Fibroblast of the conjunctiva (primary cell): ENCODE measurements around the gene HOXD12.

Source experiments
- DNase-seq: peaks from one replicate; pipeline ENCODE4 v3.0.0-alpha.2; 2010; ENCODE audit warnings: low read depth

HOXD12 gene

DNA sequence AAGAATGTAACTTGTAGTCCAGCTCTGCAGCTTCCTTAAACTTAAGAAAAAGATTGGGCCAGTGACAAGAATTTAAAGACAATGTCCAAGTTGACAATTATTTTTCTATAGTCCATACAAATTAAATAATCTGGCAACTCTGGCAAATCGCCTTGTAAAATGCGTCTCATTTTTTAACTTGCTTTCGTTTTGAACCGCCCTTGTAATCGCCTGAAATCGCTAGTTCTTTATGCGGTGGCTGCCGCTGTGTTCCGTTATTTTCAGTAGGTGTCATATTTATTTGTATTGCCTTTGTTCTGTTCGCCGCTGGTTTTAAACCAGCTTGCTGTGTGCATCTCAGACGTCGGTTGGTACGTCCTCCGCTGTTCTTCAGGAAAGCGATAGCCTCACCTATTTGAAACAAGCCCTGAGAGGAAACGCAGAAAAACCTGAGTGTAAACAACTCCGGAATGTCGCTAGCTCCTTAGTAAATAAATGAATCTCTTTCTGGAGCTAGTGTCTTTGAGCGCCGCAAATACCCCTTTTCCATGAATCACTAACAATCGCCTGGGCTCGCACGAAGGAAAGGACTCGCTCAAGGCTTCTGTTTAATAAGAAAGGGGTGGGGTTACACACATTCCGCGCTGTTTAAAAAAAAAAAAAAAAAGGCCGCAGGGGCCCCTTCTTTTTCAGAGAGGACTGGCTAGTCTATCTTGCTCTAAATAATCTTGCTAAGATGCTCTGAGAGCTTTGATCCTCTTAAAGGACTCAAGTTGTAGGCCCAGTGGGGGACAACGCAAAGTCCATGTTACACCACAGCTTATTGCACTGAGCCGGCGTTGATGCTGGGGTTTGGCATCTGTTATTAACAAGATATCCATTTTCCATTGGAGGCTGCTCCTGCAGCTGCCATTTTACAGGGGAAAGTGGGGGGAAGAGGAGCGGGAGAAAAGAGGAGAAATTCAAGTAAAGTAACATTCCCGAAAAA is 32.9 kb downstream of the HOXD12 start:
- DNase-seq: no peak

DNA sequence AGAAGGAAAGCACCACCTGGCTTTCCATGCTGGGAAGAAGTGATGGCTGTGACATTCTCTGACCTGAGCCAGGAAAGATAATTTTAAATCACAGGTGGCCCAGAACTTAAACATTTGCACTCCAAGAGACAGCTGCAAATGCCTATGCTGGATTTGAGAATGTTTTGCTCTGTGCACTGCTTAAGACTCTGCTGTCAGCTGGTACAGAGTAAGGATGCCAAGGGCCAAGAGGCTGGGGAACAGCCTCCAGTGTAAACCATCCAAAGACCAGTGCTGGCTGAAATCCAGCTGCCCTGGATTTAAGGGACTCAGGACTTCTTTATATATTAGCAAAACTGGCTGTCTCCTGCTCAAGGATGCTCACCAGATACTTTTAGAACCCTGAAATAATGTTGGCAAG is 33.8 kb downstream of the HOXD12 start:
- no peak for DNase-seq

DNA sequence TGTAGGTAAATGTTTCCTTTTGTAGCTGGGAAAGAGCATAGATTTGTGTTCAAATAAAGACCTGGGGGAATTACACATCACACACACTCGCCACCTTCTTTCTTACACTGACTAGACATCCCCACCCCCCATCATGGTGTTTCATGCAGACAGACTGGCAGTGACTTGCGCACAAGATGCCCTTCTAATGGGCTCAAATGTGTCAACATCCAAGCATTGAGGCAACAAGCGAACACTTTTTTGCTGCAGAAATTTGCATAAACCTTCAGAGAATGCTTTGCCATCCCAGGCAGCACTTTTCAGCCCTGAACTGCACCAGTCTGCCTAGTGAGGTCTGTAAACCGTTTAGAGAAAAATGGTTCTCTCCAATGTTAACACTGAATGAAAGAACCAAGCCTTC is 34.4 kb downstream of the HOXD12 start:
- no peak for DNase-seq

DNA sequence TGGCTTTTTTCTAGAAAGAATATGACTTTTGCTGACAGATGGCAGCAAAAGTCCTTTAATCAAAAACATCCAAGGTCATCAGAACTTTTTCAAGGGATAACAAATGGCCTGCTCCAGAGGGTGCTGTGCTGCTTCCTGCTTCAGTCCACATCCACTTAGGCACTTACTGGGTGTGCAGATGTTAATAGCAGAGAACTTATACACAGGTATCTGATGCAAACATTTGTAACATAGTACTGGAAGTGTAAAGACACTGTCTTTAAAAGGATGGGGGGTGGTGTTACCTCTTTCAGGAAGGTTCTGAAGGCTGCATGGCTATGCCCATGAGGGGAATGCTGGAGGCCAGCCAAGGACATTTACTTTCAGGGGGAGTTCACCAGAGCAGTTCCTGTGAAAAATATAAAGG is 35.4 kb downstream of the HOXD12 start:
- DNase-seq: no peak

DNA sequence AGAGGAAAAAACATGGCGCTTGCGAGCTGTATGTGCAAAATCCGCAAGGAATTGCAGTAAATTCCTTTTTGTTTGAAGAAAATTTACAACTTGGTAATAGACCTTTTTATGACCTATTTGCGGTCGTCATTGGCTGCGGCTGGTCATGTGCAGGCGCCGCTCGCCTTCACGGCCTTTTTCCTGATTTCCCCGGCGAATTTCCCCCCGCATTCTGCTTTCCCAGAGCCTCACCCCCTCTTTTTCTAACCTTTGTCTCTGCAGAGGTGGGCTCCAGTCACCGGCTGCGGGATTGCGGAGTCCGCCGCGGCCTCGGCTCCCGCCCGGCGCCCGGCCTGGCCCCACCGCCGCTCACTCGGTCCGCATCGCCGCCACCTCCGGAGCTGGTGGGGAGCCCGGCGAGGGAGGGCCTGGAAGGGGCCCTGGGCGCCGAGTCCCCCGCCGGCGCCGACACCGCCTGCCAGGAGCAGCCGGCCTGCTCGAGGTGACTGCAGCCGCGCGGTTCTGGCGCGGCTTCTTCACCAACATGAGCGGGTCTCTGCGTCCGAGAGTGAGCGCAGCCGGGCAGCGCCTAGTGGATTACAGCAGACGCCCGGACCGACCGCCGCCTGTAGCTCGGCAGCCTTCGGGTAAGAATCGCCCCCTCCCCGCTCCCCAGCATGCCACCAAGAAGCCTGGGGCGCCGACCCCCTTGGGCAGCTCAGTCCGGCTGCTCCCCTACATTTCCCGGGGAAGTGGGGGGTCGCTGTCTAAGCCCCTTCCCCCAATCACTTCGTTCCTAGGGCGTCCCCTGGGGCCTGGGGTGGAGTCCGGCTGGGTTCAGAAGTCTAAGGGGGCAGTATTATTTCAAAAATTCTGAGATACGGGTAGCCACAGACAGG is 37.0 kb downstream of the HOXD12 start:
- DNase-seq: no peak

DNA sequence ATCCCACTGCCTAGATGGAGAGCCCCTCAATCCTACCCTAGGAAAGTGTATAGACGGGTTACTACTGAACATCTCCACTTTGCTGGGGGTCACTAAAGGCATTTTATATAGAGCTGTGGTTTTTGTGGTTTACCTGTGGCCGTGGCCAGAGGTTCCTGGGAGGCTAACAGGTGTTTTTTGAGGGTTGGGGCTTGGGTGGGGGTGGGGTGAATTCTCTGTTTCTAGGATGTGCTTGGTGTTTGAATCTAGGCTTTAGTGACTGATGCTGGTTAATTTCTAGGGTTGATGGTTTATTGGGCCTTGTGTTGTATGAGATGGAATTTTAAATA is 37.6 kb downstream of the HOXD12 start:
- no peak for DNase-seq

DNA sequence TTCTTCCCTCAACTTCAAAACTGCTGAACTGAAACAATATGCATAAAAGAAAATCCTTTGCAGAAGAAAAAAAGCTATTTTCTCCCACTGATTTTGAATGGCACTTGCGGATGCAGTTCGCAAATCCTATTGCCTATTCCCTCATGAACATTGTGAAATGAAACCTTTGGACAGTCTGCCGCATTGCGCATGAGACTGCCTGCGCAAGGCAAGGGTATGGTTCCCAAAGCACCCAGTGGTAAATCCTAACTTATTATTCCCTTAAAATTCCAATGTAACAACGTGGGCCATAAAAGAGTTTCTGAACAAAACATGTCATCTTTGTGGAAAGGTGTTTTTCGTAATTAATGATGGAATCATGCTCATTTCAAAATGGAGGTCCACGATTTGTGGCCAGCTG is 38.3 kb downstream of the HOXD12 start:
- DNase-seq: no peak

DNA sequence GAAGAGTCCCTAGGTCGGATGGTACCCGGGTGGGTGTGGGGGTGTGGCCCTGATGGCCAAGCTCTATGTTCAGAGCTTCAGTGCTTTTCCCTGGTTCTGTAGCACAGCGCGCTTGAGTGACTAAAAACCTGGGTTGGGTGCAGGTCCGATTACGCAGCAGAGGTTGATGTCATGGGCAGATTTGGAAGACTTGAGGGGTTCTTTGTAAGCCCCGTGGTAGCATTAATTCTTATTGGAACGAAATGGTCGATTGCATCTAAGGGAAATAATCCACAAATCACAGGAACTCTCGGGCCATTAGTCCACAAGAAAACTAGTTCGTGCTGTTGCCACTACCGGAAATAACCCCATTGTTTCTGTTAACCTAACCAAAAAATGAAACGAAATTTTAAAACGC is 38.9 kb downstream of the HOXD12 start:
- no peak for DNase-seq

DNA sequence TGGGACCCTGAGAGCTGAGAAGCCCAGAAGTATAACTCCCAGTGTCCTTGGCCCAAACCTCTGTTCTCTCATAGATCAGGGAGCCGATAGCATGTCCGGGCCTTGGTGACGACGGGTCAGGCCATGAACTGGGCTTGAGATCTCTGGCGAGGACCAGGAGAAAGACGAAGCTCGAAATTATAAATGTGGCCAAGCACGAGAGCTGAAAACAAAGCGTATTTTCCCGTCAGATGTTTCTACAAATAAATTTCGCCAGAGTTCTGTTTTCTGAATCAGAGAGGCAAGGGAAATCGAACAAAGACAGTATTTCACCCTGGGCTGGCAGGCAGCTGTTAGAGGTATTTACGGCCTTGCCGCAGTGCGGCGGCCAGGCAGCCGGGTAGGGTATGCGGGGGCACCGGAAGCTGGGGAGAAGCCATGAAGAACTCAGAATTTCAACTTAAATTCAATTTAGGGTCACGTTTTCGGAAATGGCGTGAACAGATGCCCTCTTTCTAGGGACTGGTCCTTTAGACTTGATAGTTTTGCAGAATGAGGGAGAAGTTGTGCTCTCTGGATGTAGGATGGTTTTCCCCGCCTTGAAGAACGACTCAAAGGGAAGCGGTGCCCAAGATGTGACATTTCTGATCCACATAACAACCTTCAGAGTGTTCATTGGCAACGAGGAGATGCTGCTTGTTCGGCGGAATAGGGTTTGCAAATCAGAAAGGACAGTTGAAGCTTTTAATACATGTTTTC is 39.5 kb downstream of the HOXD12 start:
- no peak for DNase-seq

DNA sequence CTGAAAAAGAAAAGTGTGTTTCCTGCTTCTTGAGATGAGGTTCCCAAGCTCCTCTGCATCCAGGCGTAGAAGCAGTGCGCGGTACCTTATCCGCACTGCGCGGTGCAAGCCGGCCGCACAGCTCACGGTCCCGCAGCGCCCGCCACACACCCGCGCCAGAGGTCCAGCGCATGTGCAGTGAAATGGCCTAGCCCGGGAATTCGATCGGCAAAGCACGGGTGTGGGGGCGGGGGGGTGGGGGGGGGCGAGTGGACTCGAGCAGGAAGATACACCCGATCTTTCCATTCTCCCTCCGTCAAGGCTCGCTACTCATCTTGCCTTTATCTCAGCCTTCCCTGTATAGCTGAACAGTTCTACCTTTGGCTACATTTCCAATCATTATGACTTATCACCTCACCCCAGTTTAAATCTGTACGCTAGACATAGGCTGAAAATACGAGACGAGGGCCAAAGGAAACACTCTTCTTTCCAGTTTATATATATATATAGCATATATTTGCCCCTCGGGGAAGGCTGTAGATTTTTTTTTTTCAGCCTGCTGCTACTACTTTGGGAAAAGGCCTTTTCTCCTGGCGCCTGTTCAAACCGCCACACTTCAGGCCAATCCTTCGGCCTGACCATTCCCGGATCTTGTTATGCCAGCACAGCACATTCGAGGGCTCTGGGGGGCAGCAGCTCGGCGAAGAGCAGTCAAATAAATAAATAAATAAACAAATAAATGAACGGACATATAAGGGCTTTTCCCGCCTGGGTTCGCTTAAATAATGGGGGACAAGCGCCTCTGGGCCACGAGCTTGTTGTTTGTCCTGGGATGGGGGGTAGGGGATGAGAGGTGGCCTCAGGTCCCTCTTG is 40.3 kb downstream of the HOXD12 start:
- DNase-seq: no peak

DNA sequence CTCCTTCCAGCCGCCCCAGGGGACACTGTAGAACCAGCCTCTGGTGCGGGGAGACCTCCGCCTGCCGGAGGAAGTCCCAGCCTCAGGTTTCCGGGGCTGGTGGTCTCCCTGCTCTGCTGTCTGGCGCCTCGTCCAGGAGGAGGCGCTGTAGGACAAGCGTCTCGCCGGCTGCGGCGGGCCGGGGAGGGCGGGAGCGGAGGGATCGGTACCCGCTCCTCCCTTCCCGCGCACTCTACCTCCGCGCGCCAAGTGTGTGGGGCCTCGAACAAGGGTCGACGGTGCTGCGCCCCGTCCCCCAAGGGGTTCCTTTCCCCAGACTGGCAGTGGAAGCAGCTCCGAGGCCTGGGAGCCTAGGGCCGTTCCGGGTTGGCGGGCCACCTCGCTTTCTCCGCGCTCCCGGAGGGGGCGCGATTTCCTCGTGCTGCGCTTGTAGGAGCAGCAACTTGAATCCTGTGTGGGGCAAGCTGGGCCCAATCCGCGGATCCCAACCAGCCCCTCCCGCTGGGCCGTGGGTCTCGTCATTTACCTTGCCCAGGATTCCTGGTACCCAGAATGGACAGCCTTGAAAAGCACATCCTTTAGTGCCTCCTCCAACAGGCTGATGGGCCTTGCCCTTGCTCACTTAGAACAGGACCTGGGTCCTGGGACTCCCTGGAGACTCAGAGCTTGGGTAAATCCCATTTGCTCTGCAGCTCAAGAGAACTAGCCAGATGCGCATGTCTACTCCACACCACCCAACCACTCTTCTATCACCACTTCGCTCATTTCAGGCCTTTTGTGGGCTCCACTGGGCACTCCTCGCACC is 41.1 kb downstream of the HOXD12 start:
- DNase-seq: peak; percentile 18

DNA sequence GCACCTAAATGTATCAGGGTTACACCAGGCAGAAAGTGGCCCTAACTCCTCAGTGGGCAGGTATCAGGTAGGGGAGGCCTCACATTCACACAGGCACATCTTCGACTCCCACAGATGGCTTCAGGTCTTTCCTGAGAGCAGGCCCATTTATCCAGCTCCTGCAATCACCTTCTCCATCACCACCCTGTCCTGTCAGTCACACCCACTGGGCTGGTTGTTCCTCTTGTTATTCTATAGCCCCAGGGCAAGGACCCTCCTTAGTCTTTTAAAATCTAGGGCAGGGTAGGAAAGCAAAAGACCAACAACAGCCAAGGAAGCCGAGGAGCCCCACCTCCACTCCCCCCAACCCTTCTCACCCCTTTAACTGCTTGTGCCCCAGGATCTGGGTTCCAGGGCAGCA is 42.7 kb downstream of the HOXD12 start:
- no peak for DNase-seq

DNA sequence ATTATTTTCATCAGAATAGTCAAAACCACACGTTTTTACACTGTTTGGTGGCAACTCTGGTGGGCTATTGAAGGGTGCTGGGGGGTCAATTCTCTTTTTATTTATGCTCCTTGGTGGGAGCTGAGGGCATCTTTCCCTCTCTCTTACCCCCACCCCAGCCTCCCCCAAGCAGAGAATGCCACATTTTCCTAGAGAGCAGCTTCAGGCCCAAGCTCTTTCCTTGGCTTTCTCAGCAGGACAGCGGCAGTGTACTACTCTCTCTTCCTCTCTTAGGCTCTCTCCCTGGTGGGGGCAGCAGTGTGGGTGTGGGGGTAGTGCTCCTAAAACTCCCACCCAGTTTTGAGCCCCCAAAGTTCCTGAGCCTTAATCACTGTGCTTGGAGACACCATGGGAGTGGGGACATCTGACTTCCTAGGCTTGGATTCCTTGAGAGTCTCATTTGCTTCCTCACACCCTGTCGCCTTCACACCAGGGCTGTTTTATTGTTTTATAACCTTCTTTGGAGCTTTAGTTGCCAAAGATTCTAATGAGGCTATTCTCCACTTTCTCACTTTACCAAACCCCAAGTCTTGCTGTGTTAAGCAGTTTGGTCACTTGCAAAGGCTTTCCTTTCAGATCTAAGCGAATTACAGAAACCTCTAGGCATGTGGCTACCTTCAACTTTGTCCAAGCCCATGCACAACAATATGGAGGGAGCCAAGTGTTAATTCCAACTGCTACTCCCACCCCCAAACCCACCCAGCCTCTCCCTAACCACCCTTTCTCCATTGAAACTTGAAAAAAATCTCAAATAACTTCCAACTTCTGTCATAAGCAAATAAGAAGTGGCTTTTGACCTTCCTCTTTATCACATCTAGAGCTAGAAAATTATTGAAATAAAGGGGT is 45.7 kb downstream of the HOXD12 start:
- no peak for DNase-seq

DNA sequence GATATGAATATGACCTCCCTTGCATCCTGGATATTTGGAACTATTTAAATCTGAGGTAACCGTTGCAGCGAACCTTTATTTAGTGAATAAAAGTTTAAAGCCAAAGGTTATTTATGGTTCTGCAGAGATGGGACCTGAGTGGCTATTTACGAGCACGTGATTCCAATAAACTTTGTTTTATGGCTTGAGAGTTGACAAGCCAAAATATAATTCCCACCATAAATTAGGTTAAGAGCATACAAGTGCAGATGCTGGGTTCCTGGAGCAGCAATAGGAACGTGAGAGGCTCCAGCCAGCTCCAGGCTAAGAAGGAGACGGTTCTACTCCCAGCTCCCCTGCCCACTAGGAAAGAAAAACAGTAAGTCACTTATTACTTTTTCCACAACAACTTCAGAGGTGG is 46.5 kb downstream of the HOXD12 start:
- DNase-seq: no peak

DNA sequence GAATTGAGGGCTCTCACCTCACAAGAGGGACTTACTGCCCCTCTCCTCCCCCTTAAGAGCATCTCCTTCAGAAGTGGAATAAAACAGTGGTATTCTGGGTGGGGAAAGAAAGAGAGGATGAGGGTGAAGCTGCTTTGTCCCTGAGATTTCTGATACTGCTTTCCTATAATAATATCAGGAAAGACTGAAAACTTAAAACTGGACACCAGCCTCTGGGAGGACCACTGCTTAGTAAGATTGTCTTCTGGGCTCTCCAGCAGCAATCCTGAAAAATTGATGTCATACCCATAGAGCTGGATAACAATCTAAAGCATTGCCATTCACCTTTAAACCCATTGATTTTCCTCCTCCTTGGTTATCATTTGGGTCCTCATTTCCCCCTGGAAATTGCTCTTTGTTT is 47.0 kb downstream of the HOXD12 start:
- no peak for DNase-seq

DNA sequence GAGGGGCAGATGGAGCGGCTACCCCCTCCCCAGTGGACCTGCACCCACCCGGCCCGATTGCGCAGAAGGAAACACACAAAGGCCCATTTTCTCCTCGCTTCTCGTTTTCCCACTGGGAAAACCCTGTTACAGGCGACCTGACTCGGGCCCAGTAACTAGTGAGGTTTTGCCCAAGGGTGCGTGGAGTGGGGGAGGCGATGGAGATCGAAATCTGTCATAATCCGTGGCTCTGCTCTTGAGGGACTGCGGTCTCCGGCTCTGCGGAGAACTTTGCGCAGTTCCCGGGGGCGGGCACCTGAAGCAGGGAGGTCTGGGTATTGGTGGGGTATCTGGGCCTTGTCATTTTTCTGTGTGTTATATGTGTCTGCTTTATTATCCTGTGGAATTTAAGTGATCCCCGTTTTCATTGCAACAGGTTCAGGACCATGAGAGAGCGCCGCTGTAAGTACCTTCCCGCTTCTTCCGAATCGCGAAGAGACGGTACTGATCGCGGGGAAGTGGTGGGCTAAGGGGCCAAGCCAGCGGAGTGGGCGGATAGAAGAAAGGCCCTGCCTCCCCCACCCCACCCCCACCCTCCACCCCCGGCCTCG is 47.7 kb downstream of the HOXD12 start:
- DNase-seq: no peak

DNA sequence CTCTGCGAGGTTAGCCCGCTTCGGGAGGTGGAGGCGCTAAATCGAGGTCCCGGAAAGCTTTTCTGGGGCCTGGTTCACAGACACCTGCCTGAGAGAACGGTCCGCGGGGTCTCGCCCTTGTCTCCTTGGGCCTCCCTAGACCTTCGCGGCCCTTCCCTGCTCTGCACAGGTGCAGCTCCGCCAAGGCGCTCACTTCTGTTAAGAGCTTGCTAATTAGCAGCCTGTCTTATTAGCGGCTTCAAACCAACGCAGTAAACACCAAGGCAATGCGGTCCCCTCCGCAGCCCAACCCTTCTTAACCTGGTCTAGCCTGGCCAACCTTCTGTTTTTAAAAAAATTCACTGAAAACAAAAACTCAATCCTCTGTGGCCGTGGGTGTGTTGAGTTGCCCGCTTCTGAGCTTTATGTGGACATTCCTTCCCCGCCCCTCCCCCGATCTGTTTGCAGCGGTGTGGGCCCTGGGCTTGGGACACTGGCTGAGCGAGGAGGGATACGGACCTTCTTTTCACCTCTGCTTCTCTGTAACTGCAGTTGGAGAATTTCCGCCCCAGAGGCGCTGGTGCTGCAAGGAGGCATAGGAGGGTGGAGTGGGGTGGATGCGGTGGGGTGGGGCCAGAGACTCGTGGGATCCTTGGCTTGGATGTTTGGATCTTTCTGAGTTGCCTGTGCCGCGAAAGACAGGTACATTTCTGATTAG is 48.4 kb downstream of the HOXD12 start:
- DNase-seq: no peak

DNA sequence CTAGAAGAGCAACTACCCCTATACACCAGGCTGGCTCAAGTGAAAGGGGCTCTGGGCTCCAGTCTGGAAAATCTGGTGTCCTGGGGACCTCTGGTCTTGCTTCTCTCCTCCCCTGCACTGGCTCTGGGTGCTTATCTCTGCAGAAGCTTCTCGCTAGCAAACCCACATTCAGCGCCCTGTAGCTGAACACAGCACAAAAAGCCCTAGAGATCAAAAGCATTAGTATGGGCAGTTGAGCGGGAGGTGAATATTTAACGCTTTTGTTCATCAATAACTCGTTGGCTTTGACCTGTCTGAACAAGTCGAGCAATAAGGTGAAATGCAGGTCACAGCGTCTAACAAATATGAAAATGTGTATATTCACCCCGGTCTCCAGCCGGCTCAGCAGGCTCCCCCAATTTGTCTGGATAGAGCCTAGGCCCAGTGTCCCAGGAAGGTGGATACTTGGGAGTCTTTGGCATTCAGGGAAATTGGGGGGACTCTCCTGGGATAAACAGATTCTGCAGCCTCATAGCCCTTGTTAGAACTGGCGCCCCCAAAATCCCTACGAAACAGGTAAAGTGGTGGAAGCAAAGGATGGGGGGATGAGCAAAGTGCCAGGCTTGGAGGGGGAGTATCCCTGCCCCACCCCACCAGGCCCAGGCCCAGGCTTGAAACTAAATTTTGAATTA is 49.3 kb downstream of the HOXD12 start:
- no peak for DNase-seq
